K562 (cell line): ENCODE measurements around the gene RPL28. TPM values are rescaled to one million over a fixed set of nuclear protein-coding genes. Genes with fewer than 3 reads are reported as not detected.

Source experiments
- CC2D1A ChIP-seq: fragments of 450-650 bp; IDR thresholded peaks from 2 replicates; pipeline ENCODE4 v1.6.1; 2017; ENCODE audit warnings: mild to moderate bottlenecking
- CHD7 ChIP-seq: fragments of 200-600 bp; sonication (generic); IDR thresholded peaks from one replicate; pipeline ENCODE4 v1.6.1; 2012; ENCODE audit warnings: mild to moderate bottlenecking, low read depth, low read length, inconsistent platforms
- EP400 ChIP-seq: fragments of 450-650 bp; IDR thresholded peaks from 2 replicates; pipeline ENCODE4 v1.6.1; 2017; ENCODE audit warnings: antibody characterized with exemption, mild to moderate bottlenecking, moderate library complexity
- FOXP1 ChIP-seq: sonication (generic); formaldehyde crosslinking; IDR thresholded peaks from 2 replicates; pipeline ENCODE4 v1.8.0; 2022; ENCODE audit warnings: mild to moderate bottlenecking, missing genetic modification reagents
- OTX1 ChIP-seq: fragments of 450-650 bp; formaldehyde crosslinking; IDR thresholded peaks from 2 replicates; pipeline ENCODE4 v1.4.0; 2022; ENCODE audit warnings: mild to moderate bottlenecking
- PHB2 ChIP-seq: fragments of 450-650 bp; IDR thresholded peaks from 2 replicates; pipeline ENCODE4 v1.6.1; 2017; ENCODE audit warnings: low read depth
- POLR3A ChIP-seq: IDR thresholded peaks from 2 replicates; pipeline ENCODE4 v1.6.1; 2011; ENCODE audit warnings: borderline replicate concordance, mild to moderate bottlenecking, moderate library complexity; ENCODE audit not compliant: insufficient read length, insufficient read depth; ENCODE audit errors: extremely low read depth
- SNAPC5 ChIP-seq: fragments of 250-450 bp; sonication (Bioruptor Pico); IDR thresholded peaks from 2 replicates; pipeline ENCODE4 v1.8.0; 2021; ENCODE audit warnings: moderate library complexity, mild to moderate bottlenecking, inconsistent platforms
- SREBF1 ChIP-seq: fragments of 150-350 bp; IDR thresholded peaks from 2 replicates; pipeline ENCODE4 v1.6.1; 2014; ENCODE audit warnings: antibody characterized with exemption, low read depth, low read length, borderline replicate concordance
- SRF ChIP-seq, 2 experiments: fragments of 250-450, 450-650 bp in 1 of 2; sonication (Bioruptor Pico) in 1 of 2; sonication (generic) in 1 of 2; formaldehyde crosslinking; IDR thresholded peaks; 2 replicates each; pipeline versions ENCODE4 v1.5.0 to v1.5.1; 2020 to 2022; ENCODE audit warnings: mild to moderate bottlenecking in 1 of 2, missing genetic modification reagents in 1 of 2
- TEAD2 ChIP-seq: fragments of 450-650 bp; IDR thresholded peaks from 2 replicates; pipeline ENCODE4 v1.6.1; 2016; ENCODE audit warnings: missing genetic modification characterization, control low read depth, missing compliant biosample characterization
- ZNF436 ChIP-seq: fragments of 250-450, 450-650 bp; sonication (Bioruptor Pico); formaldehyde crosslinking; IDR thresholded peaks from 2 replicates; pipeline ENCODE4 v1.7.0; 2020; ENCODE audit warnings: mild to moderate bottlenecking
- ZNF695 ChIP-seq: fragments of 450-650 bp; formaldehyde crosslinking; IDR thresholded peaks from 2 replicates; pipeline ENCODE4 v1.4.0; 2020; ENCODE audit warnings: mild to moderate bottlenecking, moderate library complexity
- polyA plus RNA-seq, 8 experiments: library from polyadenylated mRNA; depleted of rRNA in 4 of 8; stranded (reverse) in 5 of 8; unstranded in 3 of 8; fragments of >200 nt; fragmentation: Nextera tagmentation in 2 of 8; fragmentation: Illumina TruSeq in 1 of 8; extraction: Ambion mirVana in 2 of 8; extraction: Trizol in 1 of 8; gene quantifications; 2 replicates each; pipeline versions ENCODE4 v1.2.1 to v1.2.3, GENCODE V29; 2011 to 2014; ENCODE audit warnings: inconsistent platforms in 1 of 8, missing spikeins in 1 of 8
- total RNA-seq, 7 experiments: library from RNA; depleted of rRNA in 6 of 7; stranded (reverse); fragments of >200 nt in 6 of 7; fragmentation: Illumina TruSeq in 2 of 7; extraction: Trizol in 2 of 7; gene quantifications; 2 replicates each; pipeline versions ENCODE4 v1.2.1 to v1.2.3, GENCODE V29; 2011 to 2021; ENCODE audit warnings: low replicate concordance in 1 of 7
- TF ChIP-seq, protein P1 (sequence below): fragments of 250-450 bp; sonication (Bioruptor Pico); IDR thresholded peaks from 2 replicates; pipeline ENCODE4 v1.5.0; 2020; ENCODE audit warnings: mild to moderate bottlenecking

The RPL28 gene
- total and polyA plus RNA-seq, 9 of the 15 experiments (the other 6 are each of a cell fraction or from before 2014, with no cell fraction given): 124 to 3,106 (median 622) TPM

DNA sequence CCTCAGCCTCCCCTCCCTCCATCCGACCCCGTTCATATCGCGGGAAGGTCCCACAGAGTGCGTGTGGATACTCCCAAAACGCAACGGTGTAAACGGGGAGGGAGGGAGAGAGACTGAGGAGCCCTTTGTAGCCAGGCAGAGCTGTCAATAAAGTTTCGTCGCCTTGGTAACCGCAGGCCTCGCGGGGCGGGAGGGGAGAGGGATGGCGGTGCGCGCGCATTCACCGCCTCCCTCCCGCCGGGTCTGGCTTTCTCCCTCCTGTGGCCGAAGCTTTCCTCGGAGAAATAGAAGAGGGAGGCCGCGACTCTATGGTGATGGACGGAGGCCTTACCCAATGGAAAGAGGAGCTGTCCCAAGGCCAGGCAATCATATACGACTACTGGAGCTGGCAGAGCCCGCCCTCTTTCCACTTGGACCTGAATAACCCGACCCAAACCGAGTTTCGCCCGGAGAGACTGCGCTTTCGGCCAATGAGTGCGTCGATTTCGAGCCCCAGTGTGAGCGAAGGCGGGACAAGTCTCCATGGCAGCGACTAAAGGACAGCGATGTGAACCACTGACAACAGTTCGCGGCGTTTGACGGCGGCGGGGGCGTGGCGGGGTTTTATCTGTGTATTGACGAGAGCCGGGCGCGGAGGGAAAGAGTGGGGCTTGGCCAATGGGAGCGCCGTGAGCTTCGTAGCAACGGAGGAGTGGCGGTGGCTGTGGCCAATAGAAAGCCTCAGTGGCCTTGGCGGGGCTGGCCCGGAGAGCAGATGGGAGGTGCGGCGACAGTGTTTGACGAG, 46.4 kb upstream of the RPL28 start, which contains the start of gene KMT5C (continued):
- TF ChIP-seq SREBF1 (0 out of 2 replicates have a peak, but pooled peaks have one; percentile 83), SNAPC5 (CRISPR knock-in tag) (no peak), PHB2 (no peak), TEAD2 (no peak), EP400 (peak; percentile 42), ZNF695 (no peak), OTX1 (CRISPR knock-in tag) (no peak), FOXP1 (no peak), CC2D1A (no peak), CHD7 (no peak), ZNF436 (CRISPR knock-in tag) (no peak), SRF (CRISPR knock-in tag; IDR thresholded peaks at IDR 0.05) (peak in 1 of 2 experiments; percentile 23; a peak in 1 of 4 replicates), POLR3A (no peak)
- TF ChIP-seq, protein P1, sequence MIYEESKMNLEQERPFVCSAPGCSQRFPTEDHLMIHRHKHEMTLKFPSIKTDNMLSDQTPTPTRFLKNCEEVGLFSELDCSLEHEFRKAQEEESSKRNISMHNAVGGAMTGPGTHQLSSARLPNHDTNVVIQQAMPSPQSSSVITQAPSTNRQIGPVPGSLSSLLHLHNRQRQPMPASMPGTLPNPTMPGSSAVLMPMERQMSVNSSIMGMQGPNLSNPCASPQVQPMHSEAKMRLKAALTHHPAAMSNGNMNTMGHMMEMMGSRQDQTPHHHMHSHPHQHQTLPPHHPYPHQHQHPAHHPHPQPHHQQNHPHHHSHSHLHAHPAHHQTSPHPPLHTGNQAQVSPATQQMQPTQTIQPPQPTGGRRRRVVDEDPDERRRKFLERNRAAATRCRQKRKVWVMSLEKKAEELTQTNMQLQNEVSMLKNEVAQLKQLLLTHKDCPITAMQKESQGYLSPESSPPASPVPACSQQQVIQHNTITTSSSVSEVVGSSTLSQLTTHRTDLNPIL (CRISPR knock-in tag): no peak
